ENCODE data around the gene GPS1.

- TF ChIP-seq ZBTB21 (CRISPR knock-in tag; IDR thresholded peaks at IDR 0.05; ENCODE audit: borderline replicate concordance), result no peak
- TF ChIP-seq CTCF (IDR thresholded peaks at IDR 0.05), result no peak
- no peak for TF ChIP-seq ZSCAN18 (CRISPR knock-in tag; IDR thresholded peaks at IDR 0.05)
- no peak for TF ChIP-seq CREM (CRISPR knock-in tag; IDR thresholded peaks at IDR 0.05)
- no peak for TF ChIP-seq PRRX2 (CRISPR knock-in tag; IDR thresholded peaks at IDR 0.05)
Measured at GRCh38 chr17:82048571-82048971, 3.1 kb upstream of the GPS1 start.
